Measurements from ENCODE around the gene PALS1.

PALS1 gene

GRCh38 chr14:67237591-67237990 is 3.6 kb upstream of the PALS1 start:
- POLR2A ChIA-PET: no interaction called here
- TF ChIP-seq LEF1 (IDR thresholded peaks at IDR 0.05; ENCODE audit: borderline replicate concordance) (no peak), SP1 (IDR thresholded peaks at IDR 0.05) (no peak), HDGF (IDR thresholded peaks at IDR 0.05; ENCODE audit: borderline replicate concordance) (no peak)
- CTCF ChIA-PET: interaction anchor here (0.5 to 1.1 kb wide), 4 partner anchors 69 to 258 kb away, joined by 3 to 5 read pairs (median 4); partner anchors contain the start of gene ATP6V1D
- DNase-seq (ENCODE audit: extremely low spot score): no peak

GRCh38 chr14:67239582-67239981 is 1.7 kb upstream of the PALS1 start:
- TF ChIP-seq FOXK2 (IDR thresholded peaks at IDR 0.05): no peak
- no peak for TF ChIP-seq ELF4 (IDR thresholded peaks at IDR 0.05)
- no peak for TF ChIP-seq FOXM1 (IDR thresholded peaks at IDR 0.05; ENCODE audit: borderline replicate concordance)
- TF ChIP-seq L3MBTL2 (conservative IDR thresholded peaks at IDR 0.05): no peak
- no peak for TF ChIP-seq ARNT (IDR thresholded peaks at IDR 0.05)
- no peak for TF ChIP-seq HDGF (IDR thresholded peaks at IDR 0.05; ENCODE audit: borderline replicate concordance)
- no peak for TF ChIP-seq PKNOX1 (IDR thresholded peaks at IDR 0.05)
- no peak for TF ChIP-seq NFRKB (IDR thresholded peaks at IDR 0.05)
- no peak for TF ChIP-seq SP1 (IDR thresholded peaks at IDR 0.05)
- no peak for TF ChIP-seq FOXA1 (IDR thresholded peaks at IDR 0.05)
- TF ChIP-seq BHLHE40 (IDR thresholded peaks at IDR 0.05; ENCODE audit: borderline replicate concordance): no peak
- POLR2A ChIA-PET: no interaction called here
- CTCF ChIA-PET: no interaction called here
- DNase-seq (ENCODE audit: extremely low spot score): no peak

GRCh38 chr14:67240168-67240932 is 885 bp upstream of the PALS1 start:
- DNase-seq (ENCODE audit: extremely low spot score): peak; percentile 17
- CTCF ChIA-PET: no interaction called here
- TF ChIP-seq TARDBP (IDR thresholded peaks at IDR 0.05): no peak
- peak; percentile 63 for TF ChIP-seq L3MBTL2 (conservative IDR thresholded peaks at IDR 0.05)
- POLR2A ChIA-PET: interaction anchor here (1.1 to 2.0 kb wide), 5 partner anchors 15 to 52 kb away, joined by 3 to 5 read pairs (median 3); no protein-coding TSS in a partner anchor

- TF ChIP-seq BHLHE40 (IDR thresholded peaks at IDR 0.05; ENCODE audit: borderline replicate concordance) (no peak), PKNOX1 (IDR thresholded peaks at IDR 0.05) (no peak), FOXA1 (IDR thresholded peaks at IDR 0.05) (no peak), SUZ12 (IDR thresholded peaks at IDR 0.05) (no peak), L3MBTL2 (conservative IDR thresholded peaks at IDR 0.05) (no peak; the same call in 1 of the 2 replicates), TARDBP (IDR thresholded peaks at IDR 0.05) (no peak), NFRKB (IDR thresholded peaks at IDR 0.05) (no peak), ELF4 (IDR thresholded peaks at IDR 0.05) (no peak), CTBP1 (IDR thresholded peaks at IDR 0.05; ENCODE audit: borderline replicate concordance) (no peak), LEF1 (IDR thresholded peaks at IDR 0.05; ENCODE audit: borderline replicate concordance) (no peak), SP1 (IDR thresholded peaks at IDR 0.05) (no peak)
- ChIA-PET POLR2A (interaction anchor here (1.1 to 2.0 kb wide), 6 partner anchors 11 to 53 kb away, joined by 3 to 7 read pairs (median 4); no protein-coding TSS in a partner anchor), CTCF (no interaction called here)
- DNase-seq (ENCODE audit: extremely low spot score): peak; percentile 90
These were observed 241 bp upstream of the PALS1 start for GRCh38 chr14:67240978-67241410.

GRCh38 chr14:67242168-67242420 is 859 bp downstream of the PALS1 start:
- ChIA-PET CTCF (no interaction called here), POLR2A (interaction anchor here (1.3 to 2.0 kb wide), 3 partner anchors 10 to 19 kb away, joined by 3 to 7 read pairs (median 5); no protein-coding TSS in a partner anchor)
- no peak for DNase-seq (ENCODE audit: extremely low spot score)
- TF ChIP-seq NFRKB (IDR thresholded peaks at IDR 0.05): no peak
- no peak for TF ChIP-seq SP1 (IDR thresholded peaks at IDR 0.05)
- peak; percentile 94 for TF ChIP-seq PKNOX1 (IDR thresholded peaks at IDR 0.05)
- no peak for TF ChIP-seq BHLHE40 (IDR thresholded peaks at IDR 0.05; ENCODE audit: borderline replicate concordance)
- TF ChIP-seq FOXA1 (IDR thresholded peaks at IDR 0.05): no peak

GRCh38 chr14:67245104-67245503 is 3.9 kb downstream of the PALS1 start:
- ChIA-PET POLR2A (no interaction called here), CTCF (no interaction called here)
- no peak for TF ChIP-seq ZNF384 (IDR thresholded peaks at IDR 0.05)
- TF ChIP-seq ELF4 (IDR thresholded peaks at IDR 0.05): no peak
- no peak for TF ChIP-seq PKNOX1 (IDR thresholded peaks at IDR 0.05)
- no peak for TF ChIP-seq FOXA1 (IDR thresholded peaks at IDR 0.05)
- no peak for DNase-seq (ENCODE audit: extremely low spot score)
